ENCODE results near the gene ZNF600. TPM values are rescaled to one million over a fixed set of nuclear protein-coding genes. Genes with fewer than 3 reads are reported as not detected.
A peak's percentile ranks its signal among the peaks of the same experiment; 100 is the strongest.
"Not testable (repeated sequence)": the region's sequence is repeated elsewhere in the genome, so short reads cannot be mapped to it uniquely, and the experiment has no call there.

ZNF600 gene
- 14.9 TPM for total RNA-seq
- long read RNA-seq, transcript ZNF600-208 (4 exons, 3,645 nt), result major isoform, 10 of 30 reads
- long read RNA-seq, partial matches to known transcripts, result 1 of 30 reads
- long read RNA-seq, other reads (novel, unspliced or antisense), result 19 of 30 reads

DNA sequence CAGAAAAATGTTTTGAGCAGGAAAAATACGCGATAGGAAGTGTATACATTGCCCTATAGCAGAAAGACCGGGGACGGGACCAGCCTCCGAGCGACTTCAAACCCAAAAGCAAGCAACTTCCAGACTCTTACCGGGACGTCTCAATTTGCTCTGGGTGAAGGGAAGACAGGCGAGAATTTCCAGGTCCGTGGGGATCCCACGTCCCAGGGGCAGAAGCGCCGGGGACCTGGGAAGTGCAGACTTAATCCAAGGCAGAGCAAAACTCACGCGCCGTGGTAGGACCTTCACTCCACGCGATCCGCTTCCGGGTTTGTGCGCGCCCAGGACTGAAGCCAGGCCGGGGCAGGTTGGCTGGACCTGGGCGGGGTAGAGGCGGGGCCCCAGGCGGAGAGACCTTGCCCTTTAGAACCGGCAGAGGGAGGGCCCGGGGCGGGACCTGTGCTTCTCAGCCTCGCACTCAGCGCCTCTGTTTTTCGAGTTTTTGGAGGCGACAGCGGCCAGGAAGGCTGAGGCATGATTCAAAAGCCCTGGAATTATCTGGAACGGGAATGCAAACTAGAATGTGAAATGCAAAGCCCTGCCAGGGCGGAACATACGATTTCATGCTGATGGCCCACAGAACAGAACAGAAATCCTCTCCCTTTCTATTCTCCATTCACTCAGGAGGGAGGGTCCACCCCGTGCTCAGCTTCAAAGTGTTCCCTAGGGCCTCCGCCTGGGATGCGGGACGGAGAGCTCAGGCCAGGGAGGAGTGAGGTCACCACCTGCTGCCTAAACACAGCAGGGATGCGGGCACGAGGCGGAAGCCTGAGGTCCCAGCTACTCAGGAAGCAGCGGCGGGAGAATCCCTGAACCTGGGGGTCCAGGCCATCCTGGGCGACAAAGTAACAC is at the start of gene ZNF600:
ZNF600 (minus strand) TSS at position 328 of the 891 bp plus-strand sequence. CDS start 7,903 bp downstream, outside the sequence.
- DNase-seq, result peak; percentile 96
- H3K9me3 ChIP-seq; H3K27me3 ChIP-seq (ENCODE audit: low read depth); intact Hi-C loops (cut with DNase I); H3K36me3 ChIP-seq: not testable (repeated sequence)
- TF ChIP-seq, protein P1, sequence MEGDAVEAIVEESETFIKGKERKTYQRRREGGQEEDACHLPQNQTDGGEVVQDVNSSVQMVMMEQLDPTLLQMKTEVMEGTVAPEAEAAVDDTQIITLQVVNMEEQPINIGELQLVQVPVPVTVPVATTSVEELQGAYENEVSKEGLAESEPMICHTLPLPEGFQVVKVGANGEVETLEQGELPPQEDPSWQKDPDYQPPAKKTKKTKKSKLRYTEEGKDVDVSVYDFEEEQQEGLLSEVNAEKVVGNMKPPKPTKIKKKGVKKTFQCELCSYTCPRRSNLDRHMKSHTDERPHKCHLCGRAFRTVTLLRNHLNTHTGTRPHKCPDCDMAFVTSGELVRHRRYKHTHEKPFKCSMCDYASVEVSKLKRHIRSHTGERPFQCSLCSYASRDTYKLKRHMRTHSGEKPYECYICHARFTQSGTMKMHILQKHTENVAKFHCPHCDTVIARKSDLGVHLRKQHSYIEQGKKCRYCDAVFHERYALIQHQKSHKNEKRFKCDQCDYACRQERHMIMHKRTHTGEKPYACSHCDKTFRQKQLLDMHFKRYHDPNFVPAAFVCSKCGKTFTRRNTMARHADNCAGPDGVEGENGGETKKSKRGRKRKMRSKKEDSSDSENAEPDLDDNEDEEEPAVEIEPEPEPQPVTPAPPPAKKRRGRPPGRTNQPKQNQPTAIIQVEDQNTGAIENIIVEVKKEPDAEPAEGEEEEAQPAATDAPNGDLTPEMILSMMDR (IDR thresholded peaks at IDR 0.05), result peak; percentile 36
- ATAC-seq, result peak; percentile 99 to 100
- Histone ChIP-seq H3K4me1 (peaks cover 16% of the 10 kb centered on the region), H3K27ac (peak within 1 kb of the TSS; percentile 77), H3K4me3 (peak within 1 kb of the TSS; percentile 69)

DNA sequence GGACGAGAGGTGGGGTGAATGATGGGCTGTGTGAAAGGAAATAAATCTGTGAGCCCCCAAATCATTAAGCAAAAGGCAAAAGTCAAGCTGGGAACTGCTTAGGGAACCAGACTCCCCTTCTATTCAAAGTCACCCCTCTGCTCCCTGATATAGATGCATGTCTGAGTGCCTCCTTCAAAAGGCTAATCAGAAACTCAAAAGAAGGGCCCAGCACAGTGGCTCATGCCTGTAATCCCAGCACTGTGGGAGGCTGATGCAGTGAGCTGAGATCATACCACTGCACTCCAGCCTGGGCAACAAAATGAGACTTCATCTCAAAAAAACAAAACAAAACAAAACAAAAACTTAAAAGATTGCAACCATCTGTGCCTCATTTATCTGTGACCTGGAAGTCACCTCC is 47.7 kb upstream of the ZNF600 start:
- ATAC-seq; H3K27me3 ChIP-seq (ENCODE audit: low read depth); H3K4me3 ChIP-seq; DNase-seq; H3K36me3 ChIP-seq; H3K4me1 ChIP-seq; intact Hi-C loops (cut with DNase I); H3K27ac ChIP-seq: not testable (repeated sequence)
- peaks cover 38% of the 10 kb centered on the region for H3K9me3 ChIP-seq

DNA sequence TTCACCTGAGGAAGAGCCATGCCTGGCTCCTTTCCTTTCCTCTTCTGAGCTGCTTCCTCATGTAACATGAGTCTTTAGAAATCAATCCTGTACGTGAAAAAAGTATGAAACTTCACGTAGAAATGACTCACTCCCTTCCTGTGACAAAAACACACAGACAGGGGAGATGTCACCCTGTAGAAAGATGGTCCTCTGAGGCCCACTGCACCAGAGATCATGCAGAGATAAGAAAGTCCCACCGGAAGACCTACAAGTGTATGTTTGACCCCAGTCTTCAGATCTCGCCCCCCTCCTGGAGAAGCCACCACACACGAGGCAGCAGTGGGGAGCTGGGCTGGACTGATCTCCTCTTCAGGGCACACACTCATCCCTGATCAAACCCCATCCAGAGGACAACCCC is 47.0 kb upstream of the ZNF600 start:
- H3K27me3 ChIP-seq (ENCODE audit: low read depth); DNase-seq; H3K4me3 ChIP-seq; intact Hi-C loops (cut with DNase I); H3K4me1 ChIP-seq; H3K27ac ChIP-seq; H3K36me3 ChIP-seq; ATAC-seq: not testable (repeated sequence)
- H3K9me3 ChIP-seq, result peaks cover 30% of the 10 kb centered on the region

DNA sequence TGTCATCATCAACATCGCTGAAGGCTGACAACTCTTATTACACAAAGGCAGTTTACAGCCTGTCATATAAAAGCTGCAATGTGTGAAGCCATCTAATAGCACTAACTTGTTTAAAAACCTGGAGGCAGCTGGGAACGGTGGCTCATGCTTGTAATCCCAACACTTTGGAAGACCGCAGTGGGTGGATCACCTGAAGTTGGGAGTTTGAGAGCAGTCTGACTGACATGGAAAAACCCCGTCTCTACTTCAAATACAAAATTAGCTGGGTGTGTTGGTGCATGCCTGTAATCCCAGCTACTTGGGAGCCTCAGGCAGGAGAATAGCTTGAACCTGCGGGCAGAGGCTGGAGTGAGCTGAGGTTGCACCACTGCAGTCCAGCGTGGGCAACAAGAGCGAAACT is 43.3 kb upstream of the ZNF600 start:
- H3K36me3 ChIP-seq; intact Hi-C loops (cut with DNase I); DNase-seq; H3K4me3 ChIP-seq; H3K27me3 ChIP-seq (ENCODE audit: low read depth); H3K9me3 ChIP-seq; H3K4me1 ChIP-seq; ATAC-seq; H3K27ac ChIP-seq: not testable (repeated sequence)

DNA sequence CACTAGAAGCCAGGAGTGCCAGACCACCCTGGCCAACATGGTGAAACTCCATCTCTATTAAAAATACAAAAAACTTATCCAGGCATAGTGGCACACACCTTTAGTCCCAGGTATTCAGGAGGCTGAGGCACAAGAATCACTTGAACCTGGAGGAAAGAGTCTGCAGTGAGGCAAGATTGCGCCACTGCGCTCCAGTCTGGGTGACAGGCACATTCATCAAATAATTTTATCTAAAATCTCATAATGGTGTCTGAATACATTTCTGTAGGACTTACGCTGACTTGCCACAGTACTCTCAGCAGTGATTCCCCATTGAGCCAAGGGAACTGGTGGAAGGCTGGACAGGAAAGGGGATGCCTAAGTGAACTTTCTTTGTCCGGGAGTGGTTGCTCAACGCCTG is 39.2 kb upstream of the ZNF600 start:
- no peak overlapping the region for H3K4me3 ChIP-seq
- ATAC-seq (no peak), DNase-seq (no peak)
- H3K36me3 ChIP-seq, result no peaks in the 10 kb centered on the region
- no peaks in the 10 kb centered on the region for H3K9me3 ChIP-seq
- TF ChIP-seq, protein P1 (IDR thresholded peaks at IDR 0.05), result no peak
- intact Hi-C loops (cut with DNase I), result no loop called here
- H3K4me1 ChIP-seq, result peaks cover 1% of the 10 kb centered on the region
- H3K27me3 ChIP-seq (ENCODE audit: low read depth), result no peaks in the 10 kb centered on the region
- H3K27ac ChIP-seq, result no peak overlapping the region

DNA sequence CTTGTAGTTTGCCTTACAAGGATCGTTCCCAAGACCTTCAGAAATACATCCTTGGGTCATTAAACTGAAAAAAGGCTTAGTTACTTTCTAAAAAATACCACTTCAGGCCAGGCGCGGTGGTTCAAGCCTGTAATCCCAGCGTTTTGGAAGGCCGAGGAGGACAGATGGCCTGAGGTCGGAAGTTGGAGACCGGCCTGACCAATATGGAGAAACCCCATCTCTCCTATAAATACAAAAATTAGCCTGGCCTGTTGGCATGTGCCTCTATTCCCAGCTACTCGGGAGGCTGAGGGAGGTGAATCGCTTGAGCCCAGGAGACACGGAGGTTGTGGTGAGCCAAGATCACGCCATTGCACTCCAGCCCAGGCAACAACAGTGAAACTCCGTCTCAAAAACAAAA is 37.1 kb upstream of the ZNF600 start:
- Histone ChIP-seq H3K9me3 (no peaks in the 10 kb centered on the region), H3K27me3 (ENCODE audit: low read depth) (no peaks in the 10 kb centered on the region), H3K4me3 (no peak overlapping the region), H3K27ac (no peak overlapping the region), H3K36me3 (no peaks in the 10 kb centered on the region), H3K4me1 (peaks cover 6% of the 10 kb centered on the region)
- DNase-seq (no peak), ATAC-seq (no peak)
- intact Hi-C loops (cut with DNase I), result no loop called here
- TF ChIP-seq, protein P1 (IDR thresholded peaks at IDR 0.05), result no peak

DNA sequence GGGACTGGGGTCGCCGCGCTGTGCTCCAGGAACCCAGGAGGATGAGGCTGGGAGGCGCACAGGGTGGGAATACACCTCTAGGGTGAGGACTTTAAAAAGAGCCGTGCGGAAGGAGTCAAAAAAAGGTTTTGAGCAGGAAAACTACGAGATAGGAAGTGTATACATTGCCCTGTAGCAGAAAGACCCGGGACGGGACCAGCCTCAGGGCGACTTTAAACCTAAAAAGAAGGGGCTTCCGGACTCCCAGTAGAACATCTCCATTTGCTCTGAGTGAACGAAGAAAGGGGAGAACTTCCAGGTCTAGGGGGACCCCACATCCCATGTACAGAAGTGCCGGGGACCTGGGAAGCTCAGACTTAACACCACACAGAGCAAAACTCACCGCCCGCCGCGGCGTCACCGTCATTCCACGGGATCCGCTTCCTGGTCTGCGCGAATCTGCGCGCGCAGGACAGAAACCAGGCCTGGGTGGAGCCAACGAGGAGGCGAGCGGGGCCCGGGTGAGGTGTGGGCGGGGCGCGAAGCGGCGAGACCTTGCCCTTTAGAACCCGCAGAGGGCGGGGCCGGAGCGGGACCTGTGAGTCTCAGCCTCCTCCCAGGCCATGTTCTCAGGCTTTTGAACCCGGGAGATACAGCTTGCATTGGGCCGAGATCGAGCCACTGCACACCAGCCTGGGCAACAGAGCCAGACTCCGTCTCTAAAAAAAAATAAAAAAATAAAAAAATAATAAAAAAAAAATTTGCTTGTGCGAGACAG is 34.8 kb upstream of the ZNF600 start, which contains the start of gene ZNF28:
ZNF28 (minus strand) TSS at position 430 of the 757 bp plus-strand sequence. CDS start 3,675 bp downstream, outside the sequence.
- H3K27ac ChIP-seq, result peak within 1 kb of the TSS; percentile 72
- H3K4me3 ChIP-seq, result peak within 1 kb of the TSS; percentile 71
- DNase-seq, result peak; percentile 86
- H3K4me1 ChIP-seq; H3K27me3 ChIP-seq (ENCODE audit: low read depth); intact Hi-C loops (cut with DNase I); H3K9me3 ChIP-seq; H3K36me3 ChIP-seq: not testable (repeated sequence)
- peak; percentile 100 for ATAC-seq

DNA sequence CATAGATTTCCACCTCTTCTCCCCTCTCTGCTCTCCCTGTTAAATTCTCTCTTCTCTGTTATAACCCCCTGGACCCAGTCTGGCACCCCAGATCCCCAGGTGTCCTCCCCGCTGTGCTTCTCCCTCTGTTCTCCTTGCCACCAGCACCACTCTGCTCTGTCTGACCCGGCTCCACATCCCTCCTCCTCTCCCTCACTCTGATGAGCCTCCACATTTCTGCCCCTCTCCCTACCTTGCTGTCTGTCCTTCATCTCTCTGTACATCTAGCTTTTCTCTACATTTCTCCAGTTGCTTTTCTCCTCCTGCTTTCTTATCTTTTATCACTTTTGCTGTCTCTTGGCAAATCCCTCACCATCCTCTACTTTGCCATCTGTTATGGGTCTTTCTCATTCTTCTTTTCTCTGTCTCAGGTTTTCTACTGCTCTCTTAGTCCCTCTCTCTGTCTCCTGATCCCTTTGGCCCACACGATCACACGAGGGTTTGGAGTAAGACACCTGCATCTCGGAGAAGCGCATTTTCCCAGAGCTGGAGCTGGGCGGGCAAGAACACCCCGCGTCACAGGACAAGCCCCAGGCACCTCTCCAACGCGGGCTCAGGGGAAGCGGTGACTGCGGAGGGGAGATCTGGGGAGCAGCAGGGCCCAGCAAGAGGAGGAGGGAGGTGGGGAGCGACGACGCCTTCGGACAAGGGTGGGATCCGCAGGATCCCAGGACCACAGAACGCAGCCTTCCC is 34.0 kb upstream of the ZNF600 start:
- H3K27me3 ChIP-seq (ENCODE audit: low read depth); H3K9me3 ChIP-seq; H3K4me1 ChIP-seq; intact Hi-C loops (cut with DNase I): not testable (repeated sequence)
- DNase-seq (peak; percentile 56), ATAC-seq (peak; percentile 66 to 80)
- H3K27ac ChIP-seq, result peak overlapping the region; percentile 72
- H3K36me3 ChIP-seq, result peaks cover 17% of the 10 kb centered on the region
- H3K4me3 ChIP-seq, result peak overlapping the region; percentile 71
